ENCODE data around the gene NR5A2. TPM values are rescaled to one million over a fixed set of nuclear protein-coding genes. Genes with fewer than 3 reads are reported as not detected.

The NR5A2 gene
- total RNA-seq, 1 donor from 2014 or later = 0.07 TPM

- CTCF ChIA-PET = no interaction called here
- Mint-ChIP-seq H3K9me3 (peaks cover 3% of the 10 kb centered on the region), H3K27me3 (no peaks in the 10 kb centered on the region), H3K4me3 (no peak overlapping the region), H3K27ac (no peak overlapping the region), H3K4me1 (no peaks in the 10 kb centered on the region), H3K36me3 (ENCODE audit: low read depth) (no peaks in the 10 kb centered on the region)
- no peak for TF ChIP-seq CTCF (IDR thresholded peaks at IDR 0.05)
- no peak for DNase-seq
- ATAC-seq (ENCODE audit: low read depth) = no peak
- intact Hi-C loops (cut with micrococcal nuclease) = no loop called here
- POLR2A ChIA-PET = no interaction called here
These were observed 167.0 kb downstream of the NR5A2 start for GRCh38 chr1:200194477-200194876.

GRCh38 chr1:200198236-200198635 lies 170.7 kb downstream of the NR5A2 start:
- DNase-seq (no peak), ATAC-seq (ENCODE audit: low read depth) (no peak)
- no peaks in the 10 kb centered on the region for H3K36me3 Mint-ChIP-seq (ENCODE audit: low read depth)
- no peak overlapping the region for H3K27ac Mint-ChIP-seq
- POLR2A ChIA-PET = no interaction called here
- no peaks in the 10 kb centered on the region for H3K27me3 Mint-ChIP-seq
- no peaks in the 10 kb centered on the region for H3K4me1 Mint-ChIP-seq
- CTCF ChIA-PET = no interaction called here
- intact Hi-C loops (cut with micrococcal nuclease) = no loop called here
- TF ChIP-seq CTCF (IDR thresholded peaks at IDR 0.05) = no peak
- no peaks in the 10 kb centered on the region for H3K9me3 Mint-ChIP-seq
- no peak overlapping the region for H3K4me3 Mint-ChIP-seq

GRCh38 chr1:200205216-200205995 lies 177.9 kb downstream of the NR5A2 start:
- Mint-ChIP-seq H3K9me3 (no peaks in the 10 kb centered on the region), H3K27me3 (no peaks in the 10 kb centered on the region), H3K4me1 (peaks cover 6% of the 10 kb centered on the region), H3K27ac (no peak overlapping the region), H3K4me3 (no peak overlapping the region), H3K36me3 (ENCODE audit: low read depth) (no peaks in the 10 kb centered on the region)
- POLR2A ChIA-PET = no interaction called here
- intact Hi-C loops (cut with micrococcal nuclease) = no loop called here
- TF ChIP-seq CTCF (IDR thresholded peaks at IDR 0.05) = no peak
- CTCF ChIA-PET = no interaction called here
- ATAC-seq (ENCODE audit: low read depth) = no peak
- DNase-seq = no peak

- H3K9me3 Mint-ChIP-seq = no peaks in the 10 kb centered on the region
These were observed 178.8 kb downstream of the NR5A2 start for GRCh38 chr1:200206340-200206739.

GRCh38 chr1:200206761-200207160 lies 179.3 kb downstream of the NR5A2 start:
- Mint-ChIP-seq H3K27me3 (no peaks in the 10 kb centered on the region), H3K4me1 (peaks cover 6% of the 10 kb centered on the region), H3K36me3 (ENCODE audit: low read depth) (no peaks in the 10 kb centered on the region), H3K4me3 (no peak overlapping the region), H3K9me3 (no peaks in the 10 kb centered on the region), H3K27ac (no peak overlapping the region)
- no peak for TF ChIP-seq CTCF (IDR thresholded peaks at IDR 0.05)
- CTCF ChIA-PET = no interaction called here
- intact Hi-C loops (cut with micrococcal nuclease) = no loop called here
- DNase-seq (no peak), ATAC-seq (ENCODE audit: low read depth) (no peak)
- POLR2A ChIA-PET = no interaction called here

More at GRCh38 chr1:200206340-200206739, 178.8 kb downstream of the NR5A2 start:
- Mint-ChIP-seq H3K27me3 (no peaks in the 10 kb centered on the region), H3K27ac (no peak overlapping the region), H3K36me3 (ENCODE audit: low read depth) (no peaks in the 10 kb centered on the region), H3K4me3 (no peak overlapping the region), H3K4me1 (peaks cover 6% of the 10 kb centered on the region)
- no peak for DNase-seq
- ATAC-seq (ENCODE audit: low read depth) = no peak
- ChIA-PET CTCF (no interaction called here), POLR2A (no interaction called here)
- no peak for TF ChIP-seq CTCF (IDR thresholded peaks at IDR 0.05)
- intact Hi-C loops (cut with micrococcal nuclease) = no loop called here

Data from activated B cell treated with CpG ODN at 0.5 μM for 24 hours (primary cell).